DMS 273 (cell line): ENCODE measurements around the gene UCK2.
"Not testable (repeated sequence)": the region's sequence is repeated elsewhere in the genome, so short reads cannot be mapped to it uniquely, and the experiment has no call there.

Source experiments
- DNase-seq: peaks from one replicate; lab custom pipeline; 2025; ENCODE audit not compliant: unreplicated experiment; lab: John Stamatoyannopoulos, UW

Gene UCK2

GRCh38 chr1:165827268-165828102, at the start of gene UCK2:
Gene UCK2, plus strand, starts transcription at chr1:165827614. Its CDS starts 220 bp downstream, at chr1:165827834.
- peak; percentile 95 for DNase-seq

GRCh38 chr1:165778197-165778596, 49.2 kb upstream of the UCK2 start:
- not testable (repeated sequence) for DNase-seq

GRCh38 chr1:165783519-165783918, 43.9 kb upstream of the UCK2 start:
- DNase-seq = not testable (repeated sequence)

GRCh38 chr1:165787741-165788140, 39.7 kb upstream of the UCK2 start:
- DNase-seq = no peak

GRCh38 chr1:165793951-165794350, 33.5 kb upstream of the UCK2 start:
- no peak for DNase-seq

- no peak for DNase-seq
Measured at GRCh38 chr1:165795894-165796293, 31.5 kb upstream of the UCK2 start.

- DNase-seq = no peak
Measured at GRCh38 chr1:165799387-165799786, 28.0 kb upstream of the UCK2 start.

- DNase-seq = not testable (repeated sequence)
Measured at GRCh38 chr1:165804513-165804912, 22.9 kb upstream of the UCK2 start.

GRCh38 chr1:165807613-165808012, 19.8 kb upstream of the UCK2 start:
- DNase-seq = no peak

- no peak for DNase-seq
Measured at GRCh38 chr1:165815725-165816124, 11.7 kb upstream of the UCK2 start.

GRCh38 chr1:165816157-165816556, 11.3 kb upstream of the UCK2 start:
- DNase-seq = no peak

GRCh38 chr1:165816826-165817497, 10.5 kb upstream of the UCK2 start:
- no peak for DNase-seq

GRCh38 chr1:165823552-165824268, 3.7 kb upstream of the UCK2 start:
- DNase-seq = no peak

GRCh38 chr1:165824269-165824643, 3.2 kb upstream of the UCK2 start:
- no peak for DNase-seq

- no peak for DNase-seq
Measured at GRCh38 chr1:165826565-165827267, 698 bp upstream of the UCK2 start.

GRCh38 chr1:165828103-165828668, 772 bp downstream of the UCK2 start:
- DNase-seq = peak; percentile 87

GRCh38 chr1:165828669-165829329, 1.4 kb downstream of the UCK2 start:
- peak; percentile 94 for DNase-seq

GRCh38 chr1:165829888-165830287, 2.5 kb downstream of the UCK2 start:
- DNase-seq = no peak

- no peak for DNase-seq
Measured at GRCh38 chr1:165831146-165831545, 3.7 kb downstream of the UCK2 start.

GRCh38 chr1:165832902-165833301, 5.5 kb downstream of the UCK2 start:
- no peak for DNase-seq
